Activated CD4-positive, alpha-beta memory T cell treated with anti-CD3 and anti-CD28 coated beads for 36 hours (primary cell): ENCODE data around the gene SCGN. TPM values are rescaled to one million over a fixed set of nuclear protein-coding genes. Genes with fewer than 3 reads are reported as not detected.

Experiments used
- CTCF ChIA-PET: fragments of 350-600 bp; sonication (Branson Sonifier 250); formaldehyde crosslinking; loops from one replicate; lab custom pipeline; 2021; ENCODE audit warnings: antibody characterized with exemption, inconsistent platforms; lab: Charles Lee
- POLR2A ChIA-PET: fragments of 350-600 bp; sonication (Branson Sonifier 250); formaldehyde crosslinking; loops from one replicate; lab custom pipeline; 2021; ENCODE audit warnings: antibody characterized with exemption; lab: Charles Lee
- DNase-seq: peaks from one replicate; pipeline ENCODE4 v3.0.0-alpha.2; 2020
- H3K27ac Mint-ChIP-seq: one replicate; pipeline ENCODE4 v1.8.0; 2021; ENCODE audit warnings: mixed read lengths
- H3K27me3 Mint-ChIP-seq: one replicate; pipeline ENCODE4 v1.8.0; 2021; ENCODE audit warnings: mixed read lengths
- H3K36me3 Mint-ChIP-seq: one replicate; pipeline ENCODE4 v1.8.0; 2021; ENCODE audit warnings: mixed read lengths
- H3K4me1 Mint-ChIP-seq: one replicate; pipeline ENCODE4 v1.8.0; 2021; ENCODE audit warnings: low read depth, mixed read lengths
- H3K4me3 Mint-ChIP-seq: one replicate; pipeline ENCODE4 v1.8.0; 2021; ENCODE audit warnings: mild to moderate bottlenecking, mixed read lengths
- H3K9me3 Mint-ChIP-seq: one replicate; pipeline ENCODE4 v1.8.0; 2021; ENCODE audit warnings: mixed read lengths
- intact Hi-C: fragments of 100-400 bp; cut with micrococcal nuclease; formaldehyde crosslinking; loops from one replicate; pipeline ENCODE4 v1.15.1; 2023
- total RNA-seq, 2 experiments: library from RNA; stranded (reverse); gene quantifications; one replicate each; pipeline ENCODE4 v1.2.3, GENCODE V29; 2021

SCGN gene
- total RNA-seq, 2 experiments from 2014 or later = not detected

- CTCF ChIA-PET = no interaction called here
- Mint-ChIP-seq H3K4me1 (no peaks in the 10 kb centered on the region), H3K4me3 (no peak overlapping the region)
Measured at GRCh38 chr6:25692472-25692871, 40.5 kb downstream of the SCGN start.

GRCh38 chr6:25694366-25694765 lies 42.4 kb downstream of the SCGN start:
- H3K4me3 Mint-ChIP-seq = no peak overlapping the region
- peaks cover 17% of the 10 kb centered on the region for H3K27me3 Mint-ChIP-seq
- no peaks in the 10 kb centered on the region for H3K9me3 Mint-ChIP-seq
- POLR2A ChIA-PET = no interaction called here
- H3K4me1 Mint-ChIP-seq = no peaks in the 10 kb centered on the region
- no peaks in the 10 kb centered on the region for H3K36me3 Mint-ChIP-seq
- no peak overlapping the region for H3K27ac Mint-ChIP-seq
- CTCF ChIA-PET = no interaction called here
- intact Hi-C loops = no loop called here
- no peak for DNase-seq

More at GRCh38 chr6:25692472-25692871, 40.5 kb downstream of the SCGN start:
- POLR2A ChIA-PET = no interaction called here
- peaks cover 26% of the 10 kb centered on the region for H3K27me3 Mint-ChIP-seq
- H3K9me3 Mint-ChIP-seq = no peaks in the 10 kb centered on the region
- no peaks in the 10 kb centered on the region for H3K36me3 Mint-ChIP-seq
- intact Hi-C loops = no loop called here
- no peak overlapping the region for H3K27ac Mint-ChIP-seq
- no peak for DNase-seq

GRCh38 chr6:25695671-25696070 lies 43.7 kb downstream of the SCGN start:
- H3K27ac Mint-ChIP-seq = no peak overlapping the region
- ChIA-PET POLR2A (no interaction called here), CTCF (no interaction called here)
- no peaks in the 10 kb centered on the region for H3K36me3 Mint-ChIP-seq
- intact Hi-C loops = no loop called here
- H3K9me3 Mint-ChIP-seq = no peaks in the 10 kb centered on the region
- DNase-seq = no peak
- no peak overlapping the region for H3K4me3 Mint-ChIP-seq
- H3K4me1 Mint-ChIP-seq = no peaks in the 10 kb centered on the region
- H3K27me3 Mint-ChIP-seq = peaks cover 12% of the 10 kb centered on the region

GRCh38 chr6:25697537-25698340 lies 45.7 kb downstream of the SCGN start:
- Mint-ChIP-seq H3K27me3 (peaks cover 6% of the 10 kb centered on the region), H3K4me3 (no peak overlapping the region), H3K36me3 (no peaks in the 10 kb centered on the region), H3K4me1 (no peaks in the 10 kb centered on the region), H3K27ac (no peak overlapping the region), H3K9me3 (no peaks in the 10 kb centered on the region)
- intact Hi-C loops = no loop called here
- ChIA-PET POLR2A (no interaction called here), CTCF (no interaction called here)
- no peak for DNase-seq

- no peak overlapping the region for H3K4me3 Mint-ChIP-seq
- H3K36me3 Mint-ChIP-seq = no peaks in the 10 kb centered on the region
- no peaks in the 10 kb centered on the region for H3K9me3 Mint-ChIP-seq
- no peak for DNase-seq
- no peaks in the 10 kb centered on the region for H3K4me1 Mint-ChIP-seq
- ChIA-PET CTCF (no interaction called here), POLR2A (no interaction called here)
- intact Hi-C loops = no loop called here
- no peak overlapping the region for H3K27ac Mint-ChIP-seq
- H3K27me3 Mint-ChIP-seq = peaks cover 5% of the 10 kb centered on the region
Measured at GRCh38 chr6:25698631-25699030, 46.6 kb downstream of the SCGN start.

- intact Hi-C loops = no loop called here
- Mint-ChIP-seq H3K9me3 (no peaks in the 10 kb centered on the region), H3K4me1 (no peaks in the 10 kb centered on the region), H3K36me3 (no peaks in the 10 kb centered on the region), H3K4me3 (no peak overlapping the region), H3K27ac (no peak overlapping the region), H3K27me3 (peaks cover 5% of the 10 kb centered on the region)
- ChIA-PET CTCF (no interaction called here), POLR2A (no interaction called here)
- no peak for DNase-seq
Measured at GRCh38 chr6:25699649-25700048, 47.6 kb downstream of the SCGN start.

- POLR2A ChIA-PET = no interaction called here
- intact Hi-C loops = no loop called here
- no peak overlapping the region for H3K27ac Mint-ChIP-seq
Measured at GRCh38 chr6:25700761-25701160, 48.7 kb downstream of the SCGN start.

GRCh38 chr6:25701807-25702206 lies 49.8 kb downstream of the SCGN start:
- CTCF ChIA-PET = interaction anchor here (1.3 kb wide), 1 partner anchor 17 kb away, joined by 4 read pairs; no protein-coding TSS in a partner anchor
- POLR2A ChIA-PET = no interaction called here
- no peaks in the 10 kb centered on the region for H3K4me1 Mint-ChIP-seq

More at GRCh38 chr6:25700761-25701160, 48.7 kb downstream of the SCGN start:
- Mint-ChIP-seq H3K4me3 (no peak overlapping the region), H3K36me3 (no peaks in the 10 kb centered on the region), H3K4me1 (no peaks in the 10 kb centered on the region), H3K9me3 (no peaks in the 10 kb centered on the region), H3K27me3 (peaks cover 4% of the 10 kb centered on the region)
- CTCF ChIA-PET = no interaction called here
- no peak for DNase-seq

GRCh38 chr6:25703005-25703404 lies 51.0 kb downstream of the SCGN start:
- Mint-ChIP-seq H3K9me3 (no peaks in the 10 kb centered on the region), H3K4me1 (no peaks in the 10 kb centered on the region), H3K27ac (no peak overlapping the region), H3K36me3 (no peaks in the 10 kb centered on the region), H3K4me3 (no peak overlapping the region), H3K27me3 (peaks cover 3% of the 10 kb centered on the region)
- CTCF ChIA-PET = interaction anchor here (0.8 to 1.3 kb wide), 2 partner anchors 15 to 17 kb away, joined by 3 to 4 read pairs; no protein-coding TSS in a partner anchor
- no peak for DNase-seq
- intact Hi-C loops = no loop called here
- POLR2A ChIA-PET = no interaction called here

More at GRCh38 chr6:25701807-25702206, 49.8 kb downstream of the SCGN start:
- Mint-ChIP-seq H3K4me3 (no peak overlapping the region), H3K36me3 (no peaks in the 10 kb centered on the region), H3K27ac (no peak overlapping the region), H3K9me3 (no peaks in the 10 kb centered on the region), H3K27me3 (peaks cover 1% of the 10 kb centered on the region)
- no peak for DNase-seq
- intact Hi-C loops = no loop called here

GRCh38 chr6:25704001-25704400 lies 52.0 kb downstream of the SCGN start:
- H3K36me3 Mint-ChIP-seq = no peaks in the 10 kb centered on the region
- intact Hi-C loops = no loop called here
- no peak overlapping the region for H3K4me3 Mint-ChIP-seq
- no peaks in the 10 kb centered on the region for H3K4me1 Mint-ChIP-seq
- DNase-seq = no peak
- ChIA-PET CTCF (interaction anchor here (0.8 to 2.8 kb wide), 3 partner anchors 14 to 90 kb away, joined by 3 to 9 read pairs (median 8); no protein-coding TSS in a partner anchor), POLR2A (no interaction called here)
- H3K27ac Mint-ChIP-seq = no peak overlapping the region
- no peaks in the 10 kb centered on the region for H3K9me3 Mint-ChIP-seq
- H3K27me3 Mint-ChIP-seq = peaks cover 3% of the 10 kb centered on the region

- H3K9me3 Mint-ChIP-seq = no peaks in the 10 kb centered on the region
- no peaks in the 10 kb centered on the region for H3K4me1 Mint-ChIP-seq
- peaks cover 3% of the 10 kb centered on the region for H3K27me3 Mint-ChIP-seq
- DNase-seq = no peak
- H3K4me3 Mint-ChIP-seq = no peak overlapping the region
- ChIA-PET POLR2A (no interaction called here), CTCF (interaction anchor here (2.4 to 4.0 kb wide), 3 partner anchors 12 to 14 kb away, joined by 8 to 18 read pairs (median 9); no protein-coding TSS in a partner anchor)
- intact Hi-C loops = no loop called here
- no peaks in the 10 kb centered on the region for H3K36me3 Mint-ChIP-seq
- no peak overlapping the region for H3K27ac Mint-ChIP-seq
Measured at GRCh38 chr6:25706314-25707014, 54.4 kb downstream of the SCGN start.

GRCh38 chr6:25709761-25710160 lies 57.7 kb downstream of the SCGN start:
- no peaks in the 10 kb centered on the region for H3K9me3 Mint-ChIP-seq
- ChIA-PET CTCF (interaction anchor here (1.3 to 4.0 kb wide), 2 partner anchors 9 to 181 kb away, joined by 3 to 18 read pairs; no protein-coding TSS in a partner anchor), POLR2A (no interaction called here)
- H3K4me3 Mint-ChIP-seq = no peak overlapping the region
- intact Hi-C loops = no loop called here
- no peak for DNase-seq
- peaks cover 3% of the 10 kb centered on the region for H3K27me3 Mint-ChIP-seq
- H3K27ac Mint-ChIP-seq = no peak overlapping the region
- H3K36me3 Mint-ChIP-seq = no peaks in the 10 kb centered on the region
- H3K4me1 Mint-ChIP-seq = no peaks in the 10 kb centered on the region
